PC-9 (cell line): ENCODE measurements around the gene JPH2. TPM values are rescaled to one million over a fixed set of nuclear protein-coding genes. Genes with fewer than 3 reads are reported as not detected.

Experiments
- BruUV-seq: library from RNA; stranded (reverse); fragments of 400-500 nt; replicated peaks from 2 replicates; lab custom pipeline; 2021; lab: Mats Ljungman, UMichigan
- CTCF ChIA-PET: fragments of 300-600 bp; sonication (Branson Sonifier 250); formaldehyde crosslinking; loops from one replicate; lab custom pipeline; 2022; ENCODE audit warnings: antibody characterized with exemption; lab: Charles Lee
- POLR2A ChIA-PET: fragments of 300-600 bp; sonication (Branson Sonifier 250); formaldehyde crosslinking; loops from one replicate; lab custom pipeline; 2022; ENCODE audit warnings: antibody characterized with exemption; ENCODE audit not compliant: unreplicated experiment; lab: Charles Lee
- DNase-seq, 2 experiments: peaks; one replicate each; pipeline versions ENCODE4 v3.0.0 to v3.0.0-alpha.2; 2015 to 2022; ENCODE audit warnings: mixed read lengths in 1 of 2
- H2AFZ ChIP-seq: fragments of 200-600 bp; sonication (generic); 2 replicates; pipeline ENCODE4 v1.8.1; 2017; ENCODE audit warnings: antibody characterized with exemption
- H3F3A ChIP-seq: fragments of 200-600 bp; sonication (generic); 2 replicates; pipeline ENCODE4 v1.8.1; 2017; ENCODE audit warnings: antibody characterized with exemption, mild to moderate bottlenecking, low read depth; ENCODE audit not compliant: insufficient read depth
- H3K27ac ChIP-seq: fragments of 200-600 bp; sonication (generic); 2 replicates; pipeline ENCODE4 v1.6.1; 2016; ENCODE audit warnings: mixed run types
- H3K27me3 ChIP-seq: fragments of 200-600 bp; sonication (generic); 2 replicates; pipeline ENCODE4 v1.6.1; 2016; ENCODE audit warnings: low read depth, mixed run types; ENCODE audit not compliant: insufficient read depth
- H3K36me3 ChIP-seq: fragments of 200-600 bp; sonication (generic); 2 replicates; pipeline ENCODE4 v1.6.1; 2016; ENCODE audit warnings: low read depth, mixed run types
- H3K4me1 ChIP-seq: fragments of 200-600 bp; sonication (generic); replicated peaks from 2 replicates; pipeline ENCODE4 v1.6.1; 2016; ENCODE audit warnings: mixed run types; ENCODE audit not compliant: insufficient read depth
- H3K4me2 ChIP-seq: fragments of 200-600 bp; sonication (generic); 2 replicates; pipeline ENCODE4 v1.6.1; 2017; ENCODE audit warnings: mixed run types
- H3K4me3 ChIP-seq: fragments of 200-600 bp; sonication (generic); 2 replicates; pipeline ENCODE4 v1.6.1; 2016; ENCODE audit warnings: mixed run types
- H3K79me2 ChIP-seq: fragments of 200-600 bp; sonication (generic); 2 replicates; pipeline ENCODE4 v1.6.1; 2017; ENCODE audit warnings: low read depth, mixed run types
- H3K9me2 ChIP-seq: fragments of 200-600 bp; sonication (generic); 2 replicates; pipeline ENCODE4 v1.8.1; 2017; ENCODE audit warnings: mild to moderate bottlenecking; ENCODE audit not compliant: insufficient read depth
- H3K9me3 ChIP-seq: fragments of 200-600 bp; sonication (generic); 2 replicates; pipeline ENCODE4 v1.8.1; 2016; ENCODE audit warnings: low read depth; ENCODE audit not compliant: insufficient read depth
- H4K20me1 ChIP-seq: fragments of 200-600 bp; sonication (generic); 2 replicates; pipeline ENCODE4 v1.8.1; 2017; ENCODE audit not compliant: insufficient read depth
- CTCF ChIP-seq: fragments of 200-600 bp; sonication (generic); conservative IDR thresholded peaks from 2 replicates; pipeline ENCODE4 v1.6.1; 2017; ENCODE audit warnings: mixed run types, antibody characterized with exemption, mild to moderate bottlenecking, moderate library complexity
- EZH2 ChIP-seq: fragments of 200-600 bp; sonication (generic); IDR thresholded peaks from 2 replicates; pipeline ENCODE4 v1.8.0; 2017; ENCODE audit warnings: antibody characterized with exemption, low read depth
- intact Hi-C: fragments of 100-400 bp; cut with micrococcal nuclease; formaldehyde crosslinking; loops from one replicate; pipeline ENCODE4 v1.10.0; 2022; ENCODE audit not compliant: unreplicated experiment
- total RNA-seq: library from RNA; stranded (reverse); gene quantifications from 2 replicates; pipeline ENCODE4 v1.2.3, GENCODE V29; 2021

JPH2 gene
- total RNA-seq, 1 experiment from 2014 or later = 41.1 TPM

GRCh38 chr20:44154521-44155001 lies 32.4 kb downstream of the JPH2 start:
- Histone ChIP-seq H3K27ac (no peak overlapping the region), H4K20me1 (no peaks in the 10 kb centered on the region), H3K79me2 (peaks cover 23% of the 10 kb centered on the region), H3K4me2 (no peak overlapping the region), H3F3A (peaks cover 21% of the 10 kb centered on the region; the same call in 1 of the 2 replicates), H3K36me3 (peaks cover 15% of the 10 kb centered on the region), H2AFZ (no peak overlapping the region), H3K9me3 (no peaks in the 10 kb centered on the region), H3K4me1 (peaks cover 32% of the 10 kb centered on the region), H3K4me3 (no peak overlapping the region), H3K27me3 (no peaks in the 10 kb centered on the region), H3K9me2 (no peaks in the 10 kb centered on the region)
- no peak for TF ChIP-seq EZH2
- BruUV-seq = no TSS peak
- DNase-seq = peak in 1 of 2 experiments; percentile 56
- intact Hi-C loops = no loop called here
- POLR2A ChIA-PET = interaction anchor here (0.6 to 1.1 kb wide), 6 partner anchors 11 to 593 kb away, joined by 3 to 8 read pairs (median 4); no protein-coding TSS in a partner anchor
- CTCF ChIA-PET = interaction anchor here (0.6 to 1.5 kb wide), 7 partner anchors 11 to 731 kb away, joined by 3 to 5 read pairs (median 4); partner anchors contain the start of gene YWHAB

- Histone ChIP-seq H3K79me2 (peaks cover 26% of the 10 kb centered on the region), H3K4me2 (no peak overlapping the region), H3K9me3 (no peaks in the 10 kb centered on the region), H2AFZ (no peak overlapping the region), H3K36me3 (peaks cover 8% of the 10 kb centered on the region; the same call in 1 of the 2 replicates), H3K9me2 (no peaks in the 10 kb centered on the region), H4K20me1 (no peaks in the 10 kb centered on the region), H3K4me3 (no peak overlapping the region), H3K27ac (no peak overlapping the region), H3K27me3 (no peaks in the 10 kb centered on the region), H3K4me1 (peaks cover 32% of the 10 kb centered on the region), H3F3A (peaks cover 21% of the 10 kb centered on the region; the same call in 1 of the 2 replicates)
- TF ChIP-seq CTCF (no peak), EZH2 (no peak)
- intact Hi-C loops = no loop called here
- no TSS peak for BruUV-seq
- CTCF ChIA-PET = interaction anchor here (0.5 to 1.5 kb wide), 4 partner anchors 11 to 254 kb away, joined by 3 to 5 read pairs (median 4); no protein-coding TSS in a partner anchor
- peak in 1 of 2 experiments; percentile 29 for DNase-seq
- POLR2A ChIA-PET = interaction anchor here (0.6 to 1.1 kb wide), 4 partner anchors 12 to 664 kb away, joined by 3 to 40 read pairs (median 6); no protein-coding TSS in a partner anchor
These were observed 33.3 kb downstream of the JPH2 start for GRCh38 chr20:44153636-44154043.

- no peaks in the 10 kb centered on the region for H3K27me3 ChIP-seq
- H4K20me1 ChIP-seq = no peaks in the 10 kb centered on the region
- H3K27ac ChIP-seq = peak overlapping the region; percentile 78
- H3F3A ChIP-seq = peaks cover 21% of the 10 kb centered on the region; the same call in 1 of the 2 replicates
- TSS peak; percentile 55 for BruUV-seq
- H3K9me2 ChIP-seq = no peaks in the 10 kb centered on the region
- intact Hi-C loops = loop anchor here (1.0 kb wide), 3 partner anchors 14 to 35 kb away; partner anchors contain the start of gene JPH2
- H3K4me2 ChIP-seq = peak overlapping the region; percentile 65
- DNase-seq = peak; percentile 83 to 96
- H2AFZ ChIP-seq = peak overlapping the region; percentile 58; the same call in 1 of the 2 replicates
- H3K79me2 ChIP-seq = peaks cover 26% of the 10 kb centered on the region
- peaks cover 8% of the 10 kb centered on the region; the same call in 1 of the 2 replicates for H3K36me3 ChIP-seq
- no peaks in the 10 kb centered on the region for H3K9me3 ChIP-seq
- ChIA-PET POLR2A (interaction anchor here (0.6 to 1.3 kb wide), 9 partner anchors 12 to 617 kb away, joined by 3 to 20 read pairs (median 5); no protein-coding TSS in a partner anchor), CTCF (interaction anchor here (0.6 to 1.4 kb wide), 4 partner anchors 17 to 40 kb away, joined by 3 to 4 read pairs (median 4); no protein-coding TSS in a partner anchor)
- peak overlapping the region; percentile 19; the same call in 1 of the 2 replicates for H3K4me3 ChIP-seq
- TF ChIP-seq EZH2 = no peak
- TF ChIP-seq CTCF = no peak
- peaks cover 32% of the 10 kb centered on the region for H3K4me1 ChIP-seq
These were observed 35.2 kb downstream of the JPH2 start for GRCh38 chr20:44151621-44152416.
